Measurements from ENCODE around the gene FAM171A2. TPM values are rescaled to one million over a fixed set of nuclear protein-coding genes. Genes with fewer than 3 reads are reported as not detected.

FAM171A2 gene
- total and polyA plus RNA-seq, 2 of the 4 experiments (the other 2 are of a cell fraction) = 3.2 to 5.9 TPM

- Histone ChIP-seq H2BK20ac (ENCODE audit: low read depth, low read length) (no peak overlapping the region), H2BK15ac (ENCODE audit: low read depth, low read length) (no peak overlapping the region), H3K4me2 (ENCODE audit: low read depth, low read length) (peak overlapping the region; percentile 24; the same call in 1 of the 2 replicates), H2BK5ac (ENCODE audit: low read depth, low read length, poor library complexity, severe bottlenecking) (no peak overlapping the region), H2AK9ac (replicated peaks; ENCODE audit: low read depth, low read length, poor library complexity) (no peak overlapping the region), H3K27ac (ENCODE audit: insufficient read depth, low read length) (no peak overlapping the region), H3K9me3 (ENCODE audit: control insufficient read depth, insufficient read depth, low read length) (no peaks in the 10 kb centered on the region), H3K4me3 (ENCODE audit: insufficient read depth, low read depth, low read length) (no peak overlapping the region), H3K56ac (ENCODE audit: extremely low read depth, insufficient read depth, low read length) (no peak overlapping the region), H3K79me1 (ENCODE audit: low read depth in 1 of 2, low read length in 2 of 2) (no peaks in the 10 kb centered on the region), H3K18ac (ENCODE audit: low read depth, low read length) (no peak overlapping the region), H3K27me3 (ENCODE audit: control insufficient read depth, insufficient read depth, low read length) (peaks cover 49% of the 10 kb centered on the region), H2AK5ac (ENCODE audit: low read depth, low read length) (no peak overlapping the region), H3K9ac (ENCODE audit: low read depth, low read length) (no peak overlapping the region), H3K9me1 (ENCODE audit: insufficient read depth, low read length) (no peaks in the 10 kb centered on the region), H4K91ac (ENCODE audit: insufficient read depth, low read depth, low read length) (no peak overlapping the region), H2BK120ac (ENCODE audit: low read depth, low read length) (no peak overlapping the region), H3K4me1 (ENCODE audit: control insufficient read depth, insufficient read depth, low read length) (peaks cover 4% of the 10 kb centered on the region; the same call in 1 of the 2 replicates), H3K36me3 (ENCODE audit: control insufficient read depth, insufficient read depth, low read length) (no peaks in the 10 kb centered on the region), H3K14ac (replicated peaks; ENCODE audit: low read depth, low read length) (no peak overlapping the region), H3K4ac (ENCODE audit: low read depth, low read length) (no peak overlapping the region), H2AFZ (replicated peaks; ENCODE audit: low read length, poor library complexity) (no peak overlapping the region), H4K20me1 (ENCODE audit: insufficient read depth, low read length) (no peaks in the 10 kb centered on the region), H4K8ac (ENCODE audit: low read depth in 2 of 2, low read length in 2 of 2) (no peak overlapping the region), H4K5ac (ENCODE audit: low read depth, low read length) (no peak overlapping the region), H3K23ac (ENCODE audit: low read depth, low read length) (no peak overlapping the region)
- WGBS, 2 experiments (ENCODE audit: extremely low coverage in 2 of 2, insufficient read length in 1 of 2) = 0% methylated on average over 2 of the region's 15 CpGs; no CpG with 5 or more reads in 1 of the 2 experiments
- no TSS peak for BruUV-seq (replicated peaks)
- TF ChIP-seq SMC3 (IDR thresholded peaks at IDR 0.05; ENCODE audit: low read depth, low read length) = no peak
- TF ChIP-seq CHD1 (IDR thresholded peaks at IDR 0.05; ENCODE audit: low read depth, low read length) = no peak
- TF ChIP-seq BHLHE40 (IDR thresholded peaks at IDR 0.05; ENCODE audit: low read depth, low read length) = no peak
- no peak for TF ChIP-seq MAZ (IDR thresholded peaks at IDR 0.05; ENCODE audit: borderline replicate concordance, low read depth, low read length)
- no peak for TF ChIP-seq NFE2L2 (IDR thresholded peaks at IDR 0.05; ENCODE audit: low read depth, low read length)
- no peak for TF ChIP-seq RFX5 (IDR thresholded peaks at IDR 0.05; ENCODE audit: low read depth, low read length)
- TF ChIP-seq MXI1 (IDR thresholded peaks at IDR 0.05; ENCODE audit: borderline replicate concordance, low read depth, low read length) = no peak
- no peak for TF ChIP-seq ELK1 (IDR thresholded peaks at IDR 0.05; ENCODE audit: borderline replicate concordance, low read depth, low read length)
- TF ChIP-seq RCOR1 (IDR thresholded peaks at IDR 0.05; ENCODE audit: insufficient replicate concordance, low read length) = no peak
- TF ChIP-seq CEBPB (IDR thresholded peaks at IDR 0.05; ENCODE audit: low read depth, low read length) = no peak
- TF ChIP-seq RAD21 (IDR thresholded peaks at IDR 0.05; ENCODE audit: low read length) = no peak
- TF ChIP-seq POLR2A (IDR thresholded peaks at IDR 0.05; ENCODE audit: low read depth, low read length) = no peak
- TF ChIP-seq USF2 (IDR thresholded peaks at IDR 0.05; ENCODE audit: low read depth, low read length) = no peak
- no peak for TF ChIP-seq FOS (IDR thresholded peaks at IDR 0.05; ENCODE audit: low read depth, low read length)
- ChIA-PET CTCF (no interaction called here), POLR2A (ENCODE audit: unreplicated experiment) (interaction anchor here (0.5 to 0.8 kb wide), 2 partner anchors 8 to 109 kb away, joined by 3 to 4 read pairs; partner anchors contain the start of gene ATXN7L3)
- DNase-seq (no peak), ATAC-seq (ENCODE audit: low read depth) (no peak)
- intact Hi-C loops (cut with micrococcal nuclease) (loop anchor here (5.0 kb wide), 1 partner anchor 87 kb away; no protein-coding TSS in a partner anchor), dilution Hi-C loops (cut with HindIII; ENCODE audit: low sequenced_read_pairs, unreplicated experiment) (no loop called here), in situ Hi-C loops (cut with MboI; ENCODE audit: low sequenced_read_pairs) (no loop called here)
Measured at GRCh38 chr17:44308865-44309264, 54.8 kb downstream of the FAM171A2 start.

Measured in IMR-90 (cell line).